Activated CD4-positive, alpha-beta T cell treated with anti-CD3 and anti-CD28 coated beads, Interleukin-2, amount 50 U/mL, for 4 hours (primary cell): ENCODE data around the gene MAFG.
"Not testable (repeated sequence)": the region's sequence is repeated elsewhere in the genome, so short reads cannot be mapped to it uniquely, and the experiment has no call there.

Experiments
- DNase-seq, 2 experiments: peaks; one replicate each; pipeline ENCODE4 v3.0.0-alpha.2; 2020

MAFG gene

DNA sequence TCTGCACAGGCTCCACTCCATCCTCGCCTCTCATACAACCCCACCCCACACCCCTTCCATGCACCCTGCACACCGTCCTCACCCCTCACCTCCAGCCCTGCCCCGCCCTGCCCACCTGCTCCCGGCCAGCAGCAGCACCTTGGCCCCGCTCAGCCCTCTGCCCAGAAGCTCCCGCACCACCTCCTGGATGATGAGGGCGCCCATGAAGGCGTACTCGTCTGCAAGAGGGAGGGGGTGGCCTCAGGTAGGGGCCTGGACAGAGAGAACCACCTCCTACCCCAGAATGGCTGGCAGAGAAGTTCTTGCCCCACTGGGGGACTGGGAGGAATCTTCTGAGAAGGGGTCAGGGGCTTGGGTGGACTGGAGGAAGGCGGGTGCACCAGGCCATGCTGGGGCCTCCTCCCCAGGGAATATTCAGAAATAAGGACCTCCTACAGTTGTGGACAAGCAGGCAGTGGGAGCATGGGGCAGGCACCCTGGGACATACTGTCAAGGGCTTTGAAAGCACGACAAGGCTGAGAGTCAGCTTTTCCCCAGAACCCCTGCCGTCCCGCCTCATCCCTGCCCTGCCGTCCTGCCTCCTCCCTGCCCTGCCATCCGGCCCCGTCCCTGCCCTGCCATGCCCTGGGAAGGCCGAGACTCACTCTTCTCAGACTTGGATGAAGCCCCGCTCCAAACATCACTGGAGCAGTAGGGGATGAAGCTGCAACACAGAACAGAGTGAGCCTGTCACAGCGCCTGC is 30.3 kb upstream of the MAFG start:
- DNase-seq, result no peak

GRCh38 chr17:81956607-81957589 is 29.4 kb upstream of the MAFG start:
- no peak for DNase-seq

DNA sequence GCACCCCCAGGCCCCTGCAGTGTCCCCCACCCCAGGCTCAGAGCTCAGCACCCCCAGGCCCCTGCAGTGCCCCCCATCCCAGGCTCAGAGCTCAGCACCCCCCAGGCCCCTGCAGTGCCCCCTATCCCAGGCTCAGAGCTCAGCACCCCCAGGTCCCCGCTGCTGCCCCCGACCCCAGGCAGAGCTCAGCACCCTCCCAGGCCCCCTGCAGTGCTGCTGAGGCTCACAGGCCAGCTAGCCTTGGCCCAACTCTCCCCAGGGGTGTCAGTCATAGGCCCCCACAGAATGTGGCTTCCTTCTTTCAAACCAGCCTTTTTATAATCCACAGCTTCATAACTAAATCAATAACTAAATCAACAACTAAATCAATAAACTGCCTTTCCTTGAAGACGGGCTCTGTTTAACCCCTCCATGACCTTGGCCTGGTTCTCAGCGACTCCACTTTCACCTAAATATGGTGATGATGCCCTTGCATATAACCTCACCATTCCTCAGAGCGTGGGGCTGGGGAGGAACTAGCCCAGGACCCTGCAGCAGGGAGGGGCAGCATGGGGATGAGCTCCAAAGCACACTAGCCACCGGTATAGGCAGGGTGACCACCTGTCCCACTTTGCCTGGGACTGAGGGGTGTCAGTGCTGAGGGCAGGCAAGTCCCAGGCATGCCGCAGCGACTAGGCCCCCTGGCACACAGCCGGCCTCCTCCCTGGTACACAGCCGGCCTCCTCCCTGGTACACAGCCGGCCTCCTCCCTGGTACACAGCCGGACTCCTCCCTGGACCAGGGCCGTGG is 28.4 kb upstream of the MAFG start:
- DNase-seq, result no peak

GRCh38 chr17:81955058-81955681 is 27.6 kb upstream of the MAFG start:
- no peak for DNase-seq

- no peak for DNase-seq
These were observed 26.9 kb upstream of the MAFG start for GRCh38 chr17:81954131-81955057.

- not testable (repeated sequence) for DNase-seq
These were observed 25.9 kb upstream of the MAFG start for GRCh38 chr17:81953443-81953842.

GRCh38 chr17:81952792-81953228 is 25.3 kb upstream of the MAFG start:
- no peak for DNase-seq

DNA sequence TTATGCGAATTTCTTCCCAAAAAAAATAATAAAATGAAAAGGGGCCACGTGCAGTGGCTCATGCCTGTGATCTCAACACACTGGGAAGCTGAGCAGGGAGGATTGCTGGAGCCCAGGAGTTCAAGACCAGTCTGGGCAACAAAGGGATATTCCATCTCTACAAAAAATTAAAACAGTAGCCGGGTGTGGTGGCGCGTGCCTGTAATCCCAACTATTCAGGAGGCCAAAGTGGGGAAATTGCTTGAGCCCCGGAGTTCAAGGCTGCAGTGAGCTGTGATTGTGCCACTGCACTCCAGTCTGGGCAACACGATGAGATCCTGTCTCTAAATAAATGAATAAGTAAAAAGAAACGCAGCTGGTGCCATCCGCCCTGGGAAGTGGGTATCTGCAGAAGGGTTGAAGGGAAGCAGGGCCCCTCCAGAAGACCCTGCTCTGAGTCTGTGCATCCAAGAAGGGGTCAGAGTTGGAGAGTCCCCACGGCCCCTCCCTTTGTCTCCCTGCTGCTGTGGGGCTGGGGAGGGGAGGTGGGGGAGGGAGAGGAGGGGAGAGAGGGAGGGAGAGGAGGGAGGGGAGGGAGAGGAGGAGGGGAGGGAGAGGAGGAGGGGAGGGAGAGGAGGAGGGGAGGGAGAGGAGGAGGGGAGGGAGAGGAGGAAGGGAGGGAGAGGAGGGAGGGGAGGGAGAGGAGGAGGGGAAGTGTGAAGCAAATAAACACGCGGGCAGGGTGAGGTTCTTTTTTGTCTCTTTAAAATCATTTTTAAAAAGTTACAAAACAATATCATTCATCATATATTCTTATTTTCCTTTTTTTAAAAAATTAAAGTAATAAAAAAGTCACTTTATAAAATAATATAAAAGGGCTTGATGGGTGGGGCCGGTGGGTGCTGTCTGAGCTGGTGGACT is 24.5 kb upstream of the MAFG start:
- no peak for DNase-seq

GRCh38 chr17:81950501-81950900 is 23.0 kb upstream of the MAFG start:
- DNase-seq, result no peak

- no peak for DNase-seq
These were observed 21.3 kb upstream of the MAFG start for GRCh38 chr17:81948635-81949378.

DNA sequence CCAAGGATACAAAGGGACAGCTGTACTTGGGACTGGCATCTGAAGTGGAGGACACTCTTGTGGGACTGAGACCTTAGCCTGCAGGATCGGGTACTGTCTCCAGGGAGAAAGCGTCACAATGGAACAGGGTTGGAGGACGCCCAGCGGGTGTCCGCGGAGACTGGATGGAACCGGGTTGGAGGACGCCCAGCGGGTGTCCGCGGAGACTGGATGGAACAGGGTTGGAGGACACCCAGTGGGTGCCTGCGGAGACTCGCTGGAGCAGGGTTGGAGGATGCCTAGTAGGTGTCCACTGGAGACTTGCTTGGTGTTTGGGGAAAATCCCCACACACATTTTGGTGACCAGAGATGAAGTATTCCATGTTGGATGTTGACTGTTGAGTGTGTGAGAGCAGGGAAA is 19.7 kb upstream of the MAFG start, which contains the start of gene MYADML2:
Gene MYADML2, minus strand, starts transcription at position 45 of the 400 bp plus-strand sequence. CDS start 5,492 bp downstream, outside the sequence.
- DNase-seq, result no peak

DNA sequence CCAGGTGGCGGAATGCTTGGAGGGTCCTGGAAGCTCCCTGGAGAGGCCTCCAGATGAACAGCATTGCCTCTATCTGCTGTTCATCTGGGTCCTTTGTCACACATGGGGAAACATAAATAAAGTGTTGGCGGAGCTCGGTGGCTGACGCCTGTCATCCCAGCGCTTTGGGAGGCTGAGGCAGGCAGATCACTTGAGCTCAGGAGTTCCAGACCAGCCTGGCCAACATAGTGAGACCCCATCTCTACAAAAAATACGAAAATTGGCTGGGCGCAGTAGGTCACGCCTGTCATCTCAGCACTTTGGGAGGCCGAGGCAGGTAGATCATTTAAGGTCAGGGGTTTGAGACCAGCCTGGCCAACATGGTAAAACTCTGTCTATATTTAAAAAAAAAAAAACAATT is 17.3 kb upstream of the MAFG start:
- DNase-seq, result no peak

- no peak for DNase-seq
These were observed 14.6 kb upstream of the MAFG start for GRCh38 chr17:81942167-81942553.

GRCh38 chr17:81941484-81942166 is 14.1 kb upstream of the MAFG start:
- no peak for DNase-seq

DNA sequence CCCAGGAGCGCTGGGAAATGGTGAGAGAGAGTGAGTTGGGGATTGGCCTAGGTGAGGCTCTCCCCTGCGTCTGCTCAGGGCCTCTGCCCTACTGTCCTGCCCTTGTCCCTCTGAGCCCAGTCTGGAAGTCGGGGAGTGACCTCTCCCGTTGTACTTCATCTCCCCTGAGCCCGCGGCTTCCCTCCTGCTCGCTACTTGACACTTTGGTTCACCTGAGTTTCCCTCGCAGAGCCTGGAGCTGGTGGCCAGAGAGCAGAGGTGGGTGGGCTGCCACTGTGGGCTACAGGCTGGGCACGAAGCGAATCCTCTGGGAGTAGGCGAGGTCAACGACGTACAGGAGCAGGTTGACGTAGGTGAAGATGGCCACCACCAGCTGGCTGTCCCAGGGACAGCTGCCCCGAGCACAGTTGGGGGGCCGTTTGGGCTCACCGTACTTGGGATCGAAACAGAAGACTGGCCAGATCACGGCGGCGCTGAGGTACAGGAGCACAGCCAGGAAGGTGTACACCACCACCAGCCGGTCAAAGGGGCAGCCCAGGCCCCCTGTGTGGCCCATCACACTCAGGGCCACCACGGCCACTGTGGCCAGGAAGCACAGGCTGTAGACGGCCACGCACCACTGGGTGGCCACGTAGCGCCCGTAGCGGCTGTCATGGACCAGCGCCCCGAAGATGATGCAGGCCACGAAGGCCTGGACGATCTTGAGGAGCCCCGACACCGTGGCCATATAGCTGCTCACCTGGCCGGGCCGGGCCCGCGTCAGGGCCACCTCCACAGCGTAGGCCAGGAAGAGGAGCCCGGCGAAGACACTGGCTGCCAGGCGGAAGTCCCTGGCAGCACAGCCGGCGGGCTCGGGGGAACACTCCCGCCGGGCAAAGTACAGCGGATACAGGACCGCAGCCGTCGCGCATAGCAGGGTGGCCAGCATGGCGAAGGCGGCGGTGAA is 13.3 kb upstream of the MAFG start:
- no peak for DNase-seq

DNA sequence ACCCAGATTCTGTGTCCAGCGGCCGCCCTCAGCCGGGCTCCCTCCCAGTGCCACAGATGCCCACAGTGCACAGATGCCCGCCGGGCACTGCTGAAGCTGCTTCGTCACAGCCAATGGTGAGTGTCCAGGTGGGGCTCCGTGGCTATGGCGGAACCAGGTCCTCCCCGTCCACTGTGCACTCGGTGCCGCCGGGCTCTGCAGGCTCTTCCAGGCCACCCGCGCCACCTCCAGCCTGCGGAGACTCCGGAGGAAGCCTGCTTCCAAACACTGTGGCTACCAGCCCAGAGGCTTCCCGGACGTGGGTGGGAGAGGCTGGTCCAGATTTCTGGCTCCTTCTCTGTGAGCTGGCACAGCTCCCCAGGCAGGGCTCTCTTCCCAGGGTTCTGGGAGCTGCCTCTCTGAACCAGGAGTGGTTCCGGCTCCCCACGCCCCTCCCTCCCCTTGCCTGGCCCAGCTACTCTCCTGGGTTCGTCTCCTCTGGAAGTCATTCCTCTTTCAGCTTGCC is 12.4 kb upstream of the MAFG start:
- DNase-seq, result no peak

GRCh38 chr17:81939218-81939617 is 11.7 kb upstream of the MAFG start:
- no peak for DNase-seq

DNA sequence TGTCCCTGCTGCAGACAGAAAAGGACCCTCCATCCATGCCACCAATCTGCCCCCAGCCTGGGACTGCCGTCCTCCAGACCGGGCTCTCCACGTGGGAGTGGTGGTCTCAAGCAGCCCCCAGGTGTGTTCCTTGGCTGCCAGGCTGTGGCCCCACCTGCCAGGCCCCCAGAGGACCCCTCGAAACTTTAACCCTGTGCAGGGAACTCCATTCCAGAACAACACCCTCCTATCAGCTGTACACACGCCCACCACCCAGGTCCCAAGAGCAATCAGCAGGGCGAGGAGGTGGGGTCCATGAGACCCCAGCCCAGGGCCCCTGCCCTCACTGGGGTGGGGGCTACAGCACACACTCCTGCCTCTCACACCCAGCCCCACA is 8.2 kb upstream of the MAFG start:
- DNase-seq, result no peak
